Measurements from ENCODE around the gene CUX1. TPM values are rescaled to one million over a fixed set of nuclear protein-coding genes. Genes with fewer than 3 reads are reported as not detected.

CUX1 gene
- total and polyA plus RNA-seq, 2 of the 13 experiments (the other 11 are each of a cell fraction or from before 2014, with no cell fraction given), result 13.7 to 14.9 TPM

GRCh38 chr7:102152672-102153598, 335.5 kb downstream of the CUX1 start (continued):
- TF ChIP-seq ZNF350 (CRISPR knock-in tag; IDR thresholded peaks at IDR 0.05; ENCODE audit: borderline replicate concordance, low read depth) (peak; percentile 90), BATF2 (CRISPR knock-in tag; IDR thresholded peaks at IDR 0.05) (no peak), HDAC1 (CRISPR knock-in tag; IDR thresholded peaks at IDR 0.05) (peak; percentile 61; the same call in 1 of the 2 replicates), GZF1 (CRISPR knock-in tag; IDR thresholded peaks at IDR 0.05) (0 out of 2 replicates have a peak, but pooled peaks have one; percentile 13), FOXA3 (CRISPR knock-in tag; IDR thresholded peaks at IDR 0.05) (peak; percentile 71), RNF219 (CRISPR knock-in tag; IDR thresholded peaks at IDR 0.05) (0 out of 2 replicates have a peak, but pooled peaks have one; percentile 2), KDM2A (CRISPR knock-in tag; IDR thresholded peaks at IDR 0.05; ENCODE audit: borderline replicate concordance, low read depth) (peak; percentile 50; the same call in 1 of the 2 replicates), ZSCAN5A (CRISPR knock-in tag; IDR thresholded peaks at IDR 0.05; ENCODE audit: borderline replicate concordance) (no peak), PAXIP1 (CRISPR knock-in tag; conservative IDR thresholded peaks at IDR 0.05) (peak; percentile 98), PHF21A (CRISPR knock-in tag; IDR thresholded peaks at IDR 0.05) (peak; percentile 95), KDM6A (CRISPR knock-in tag; IDR thresholded peaks at IDR 0.05; ENCODE audit: low read depth) (peak; percentile 91), KDM3A (CRISPR knock-in tag; IDR thresholded peaks at IDR 0.05; ENCODE audit: low read depth) (peak; percentile 54; the same call in 1 of the 2 replicates), MYPOP (CRISPR knock-in tag; IDR thresholded peaks at IDR 0.05) (no peak)
